Activated T-helper 17 cell treated with anti-CD3 and anti-CD28 coated beads, Interleukin-2, amount 50 U/mL, for 72 hours (primary cell): ENCODE results near the gene BOD1L1. TPM values are rescaled to one million over a fixed set of nuclear protein-coding genes. Genes with fewer than 3 reads are reported as not detected.

ENCODE experiments used
- ATAC-seq: fragments of 150-1000 bp; cut with Tn5 transposase; replicated peaks from 2 replicates; pipeline ENCODE4 v1.10.0; 2021; ENCODE audit warnings: mild to moderate bottlenecking, moderate library complexity
- H3K27ac Mint-ChIP-seq: one replicate; pipeline ENCODE4 v1.8.0; 2022; ENCODE audit warnings: mixed read lengths
- H3K27me3 Mint-ChIP-seq: one replicate; pipeline ENCODE4 v1.8.0; 2022; ENCODE audit warnings: mixed read lengths
- H3K36me3 Mint-ChIP-seq: one replicate; pipeline ENCODE4 v1.8.0; 2022; ENCODE audit warnings: low read depth, mild to moderate bottlenecking, mixed read lengths
- H3K4me1 Mint-ChIP-seq: one replicate; pipeline ENCODE4 v1.8.0; 2022; ENCODE audit warnings: mixed read lengths
- H3K4me3 Mint-ChIP-seq: one replicate; pipeline ENCODE4 v1.8.0; 2022; ENCODE audit warnings: mild to moderate bottlenecking, mixed read lengths
- H3K9me3 Mint-ChIP-seq: one replicate; pipeline ENCODE4 v1.8.0; 2022; ENCODE audit warnings: mixed read lengths
- total RNA-seq, 2 donors: library from RNA; stranded (reverse); gene quantifications; one replicate each; pipeline ENCODE4 v1.2.3, GENCODE V29; 2022

Gene BOD1L1
- total RNA-seq, 2 donors from 2014 or later = 34.6 to 40.9 TPM

- no peaks in the 10 kb centered on the region for H3K36me3 Mint-ChIP-seq
These were observed 13.6 kb upstream of the BOD1L1 start for GRCh38 chr4:13641084-13641483.

GRCh38 chr4:13640149-13640940 is 12.8 kb upstream of the BOD1L1 start:
- H3K9me3 Mint-ChIP-seq = no peaks in the 10 kb centered on the region
- H3K4me3 Mint-ChIP-seq = no peak overlapping the region
- no peak overlapping the region for H3K27ac Mint-ChIP-seq
- no peak for ATAC-seq
- H3K4me1 Mint-ChIP-seq = no peaks in the 10 kb centered on the region
- peaks cover 40% of the 10 kb centered on the region for H3K27me3 Mint-ChIP-seq
- H3K36me3 Mint-ChIP-seq = no peaks in the 10 kb centered on the region

More at GRCh38 chr4:13641084-13641483, 13.6 kb upstream of the BOD1L1 start:
- ATAC-seq = no peak
- Mint-ChIP-seq H3K4me1 (no peaks in the 10 kb centered on the region), H3K9me3 (no peaks in the 10 kb centered on the region), H3K4me3 (no peak overlapping the region), H3K27ac (no peak overlapping the region), H3K27me3 (peaks cover 37% of the 10 kb centered on the region)

GRCh38 chr4:13635286-13635799 is 7.8 kb upstream of the BOD1L1 start:
- no peak overlapping the region for H3K4me3 Mint-ChIP-seq
- H3K9me3 Mint-ChIP-seq = no peaks in the 10 kb centered on the region
- peaks cover 24% of the 10 kb centered on the region for H3K27me3 Mint-ChIP-seq
- H3K36me3 Mint-ChIP-seq = no peaks in the 10 kb centered on the region
- no peak for ATAC-seq
- H3K27ac Mint-ChIP-seq = no peak overlapping the region
- no peaks in the 10 kb centered on the region for H3K4me1 Mint-ChIP-seq

DNA sequence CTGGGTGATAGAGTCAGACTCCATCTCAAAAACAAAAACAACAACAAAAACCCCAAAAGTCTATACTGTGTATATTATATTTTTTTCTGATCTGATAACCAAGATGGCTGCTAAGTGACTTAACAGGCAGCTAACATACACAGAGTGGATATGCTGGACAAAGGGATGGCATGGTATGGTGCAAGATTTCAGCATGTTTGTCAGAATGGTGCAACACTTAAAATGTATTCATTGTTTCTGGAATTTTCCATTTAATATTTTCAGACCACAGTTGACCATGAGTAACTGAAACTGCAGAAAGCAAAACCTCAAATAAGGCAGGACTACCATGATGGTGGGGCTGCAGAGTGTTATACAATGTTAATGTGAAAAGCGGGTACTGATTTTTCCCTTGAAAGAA is 6.1 kb upstream of the BOD1L1 start:
- Mint-ChIP-seq H3K27ac (no peak overlapping the region), H3K4me1 (peaks cover 2% of the 10 kb centered on the region), H3K27me3 (peaks cover 11% of the 10 kb centered on the region), H3K36me3 (no peaks in the 10 kb centered on the region), H3K9me3 (no peaks in the 10 kb centered on the region), H3K4me3 (no peak overlapping the region)
- no peak for ATAC-seq

GRCh38 chr4:13627178-13627605 is 333 bp downstream of the BOD1L1 start:
- Mint-ChIP-seq H3K36me3 (peaks cover 26% of the 10 kb centered on the region), H3K27ac (peak overlapping the region; percentile 97), H3K27me3 (no peaks in the 10 kb centered on the region), H3K9me3 (no peaks in the 10 kb centered on the region), H3K4me1 (peaks cover 34% of the 10 kb centered on the region), H3K4me3 (peak overlapping the region; percentile 91)
- ATAC-seq = peak; percentile 43

- peak; percentile 53 for ATAC-seq
- Mint-ChIP-seq H3K9me3 (no peaks in the 10 kb centered on the region), H3K4me3 (peak overlapping the region; percentile 91), H3K27me3 (no peaks in the 10 kb centered on the region), H3K36me3 (peaks cover 26% of the 10 kb centered on the region), H3K4me1 (peaks cover 38% of the 10 kb centered on the region), H3K27ac (peak overlapping the region; percentile 97)
These were observed 890 bp downstream of the BOD1L1 start for GRCh38 chr4:13626492-13627177.

DNA sequence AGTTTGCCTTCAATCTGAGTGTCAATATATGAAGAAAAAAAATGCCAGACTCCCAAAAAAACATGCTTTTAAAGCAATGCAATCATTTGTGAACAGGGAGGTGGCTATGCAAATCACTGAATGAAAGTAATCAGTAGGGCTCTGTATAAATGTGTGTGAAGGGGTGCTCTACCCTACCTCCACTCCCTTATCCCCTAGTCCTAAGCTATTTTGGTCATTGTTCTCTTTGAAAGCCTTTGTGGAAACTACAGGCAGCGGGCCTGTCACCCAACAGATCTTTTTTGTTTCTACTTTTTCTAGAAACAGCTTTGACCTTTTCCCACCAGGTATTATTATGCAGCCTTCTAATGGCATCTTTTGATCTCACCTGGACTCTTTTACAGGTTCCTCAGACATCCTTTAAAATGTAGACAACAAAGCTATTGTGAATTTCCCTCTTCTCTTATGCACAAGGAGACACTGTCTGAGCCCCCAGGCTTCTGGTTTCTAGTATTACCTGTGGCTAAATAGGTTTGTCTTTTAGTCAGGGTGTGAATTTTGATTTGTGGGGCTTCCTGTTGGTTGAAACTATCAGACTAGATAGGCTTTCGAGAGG is 9.2 kb downstream of the BOD1L1 start:
- Mint-ChIP-seq H3K9me3 (no peaks in the 10 kb centered on the region), H3K4me3 (no peak overlapping the region), H3K36me3 (peaks cover 68% of the 10 kb centered on the region), H3K4me1 (peaks cover 37% of the 10 kb centered on the region), H3K27me3 (no peaks in the 10 kb centered on the region), H3K27ac (no peak overlapping the region)
- no peak for ATAC-seq

DNA sequence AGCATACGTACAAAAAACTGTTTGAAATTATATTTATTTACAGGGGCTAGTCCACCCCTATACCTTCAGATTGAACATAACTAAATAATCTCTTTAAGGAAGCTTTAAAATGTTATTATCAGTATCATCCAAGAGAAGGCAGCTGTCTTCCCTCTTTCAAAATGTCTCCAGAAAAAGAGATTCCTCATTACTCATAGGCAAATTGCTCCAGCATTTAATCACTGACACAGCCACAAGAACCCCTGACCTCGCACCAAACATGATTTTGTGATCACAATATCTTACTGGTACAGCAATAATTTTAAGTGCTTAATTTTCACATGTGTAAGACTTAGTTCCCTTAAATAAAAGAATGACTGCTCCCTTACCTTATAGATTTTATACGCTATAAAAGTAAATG is 9.7 kb downstream of the BOD1L1 start:
- H3K36me3 Mint-ChIP-seq = peaks cover 73% of the 10 kb centered on the region
- H3K4me1 Mint-ChIP-seq = peaks cover 32% of the 10 kb centered on the region
- no peak overlapping the region for H3K4me3 Mint-ChIP-seq
- H3K27ac Mint-ChIP-seq = no peak overlapping the region
- H3K27me3 Mint-ChIP-seq = no peaks in the 10 kb centered on the region
- ATAC-seq = no peak
- H3K9me3 Mint-ChIP-seq = no peaks in the 10 kb centered on the region

DNA sequence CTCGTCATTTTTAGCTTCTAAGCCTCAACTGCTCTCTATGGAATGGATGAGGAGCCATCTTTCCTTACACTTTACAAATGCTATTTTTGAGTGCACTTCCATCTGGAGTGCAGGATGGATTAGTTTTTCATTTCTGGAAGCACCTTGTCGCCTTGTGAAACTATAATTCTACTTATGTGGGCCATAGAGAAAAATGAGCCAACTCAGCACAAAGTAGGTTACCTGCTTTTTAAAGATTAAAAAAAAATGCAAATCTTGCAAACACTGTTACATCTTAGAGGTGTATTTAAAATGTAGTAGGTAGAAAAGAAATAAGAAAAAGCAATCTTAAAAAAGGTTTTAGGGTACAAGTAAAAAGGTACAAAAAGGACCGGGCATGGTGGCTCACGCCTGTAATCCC is 10.9 kb downstream of the BOD1L1 start:
- H3K27me3 Mint-ChIP-seq = no peaks in the 10 kb centered on the region
- no peaks in the 10 kb centered on the region for H3K9me3 Mint-ChIP-seq
- no peak for ATAC-seq
- H3K4me1 Mint-ChIP-seq = peaks cover 22% of the 10 kb centered on the region
- H3K4me3 Mint-ChIP-seq = no peak overlapping the region
- peaks cover 85% of the 10 kb centered on the region for H3K36me3 Mint-ChIP-seq
- H3K27ac Mint-ChIP-seq = no peak overlapping the region

DNA sequence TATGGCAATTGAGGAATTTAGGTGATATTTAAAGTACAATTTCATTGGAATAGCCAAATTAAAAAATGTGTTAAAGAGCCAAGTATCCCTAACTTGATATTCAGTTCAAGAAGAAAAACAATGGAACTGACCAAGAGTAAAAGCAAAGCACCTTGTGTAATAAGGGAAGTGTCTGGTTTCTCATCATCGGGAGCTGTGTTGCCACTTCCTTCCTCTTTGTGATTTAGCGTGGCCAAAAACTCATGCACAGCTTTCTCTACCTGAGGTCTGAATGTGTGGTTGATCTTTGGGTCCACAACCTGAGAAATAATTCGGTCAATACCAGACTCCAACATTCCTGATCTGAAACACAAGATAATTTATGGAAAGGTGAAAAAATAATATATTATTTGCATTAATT is 12.4 kb downstream of the BOD1L1 start:
- H3K27me3 Mint-ChIP-seq = no peaks in the 10 kb centered on the region
- no peak overlapping the region for H3K27ac Mint-ChIP-seq
- ATAC-seq = peak; percentile 21
- no peaks in the 10 kb centered on the region for H3K9me3 Mint-ChIP-seq
- peaks cover 99% of the 10 kb centered on the region for H3K36me3 Mint-ChIP-seq
- H3K4me3 Mint-ChIP-seq = no peak overlapping the region
- H3K4me1 Mint-ChIP-seq = peaks cover 14% of the 10 kb centered on the region

DNA sequence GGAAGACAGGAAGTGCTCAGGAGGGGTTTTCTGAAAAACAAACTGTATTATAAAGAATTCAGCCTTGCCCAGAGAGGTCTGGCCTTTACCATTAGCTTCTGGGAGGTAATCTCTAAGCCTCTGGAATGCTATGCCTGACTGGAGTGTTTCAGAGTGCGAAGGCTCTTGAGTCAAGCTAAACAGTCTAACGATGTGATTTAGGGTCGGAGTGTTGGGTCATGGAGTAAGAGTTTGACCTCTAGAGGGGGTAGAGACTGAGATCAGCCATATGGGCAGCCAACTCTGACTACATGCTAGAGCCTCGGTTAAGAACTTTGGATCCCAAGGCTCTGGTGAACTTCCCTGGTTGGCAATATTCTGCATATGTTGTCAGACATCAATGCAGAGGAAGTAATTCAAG is 15.0 kb downstream of the BOD1L1 start:
- Mint-ChIP-seq H3K9me3 (no peaks in the 10 kb centered on the region), H3K27ac (peak overlapping the region; percentile 20), H3K4me3 (no peak overlapping the region), H3K27me3 (no peaks in the 10 kb centered on the region), H3K4me1 (peaks cover 13% of the 10 kb centered on the region), H3K36me3 (peaks cover 100% of the 10 kb centered on the region)
- no peak for ATAC-seq

DNA sequence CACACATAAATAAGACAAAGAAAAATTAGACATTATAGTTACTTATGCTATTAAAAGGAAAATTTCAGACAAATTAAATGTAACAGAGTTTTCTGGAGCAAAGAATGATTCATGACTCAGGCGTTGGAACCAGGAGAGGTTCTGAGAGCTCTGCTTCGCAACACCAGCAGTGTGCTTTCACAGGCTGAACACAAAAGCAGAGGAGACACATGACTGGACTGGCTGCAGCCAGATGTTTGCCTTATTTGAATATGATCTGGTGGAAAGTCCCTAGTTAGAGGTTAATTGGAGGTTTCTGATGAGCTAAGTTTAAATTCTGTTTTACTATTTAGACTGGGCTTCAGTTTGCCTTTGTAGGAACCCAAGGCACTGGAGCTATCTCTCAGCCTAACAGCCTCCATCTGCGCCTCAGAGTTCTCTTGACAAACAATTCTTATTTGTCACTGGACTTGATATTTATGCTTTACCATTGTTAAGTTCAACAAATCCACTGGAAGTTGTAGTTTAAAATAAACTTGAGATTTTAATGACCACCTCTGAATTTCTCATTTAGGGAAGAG is 16.2 kb downstream of the BOD1L1 start:
- Mint-ChIP-seq H3K9me3 (no peaks in the 10 kb centered on the region), H3K36me3 (peaks cover 100% of the 10 kb centered on the region), H3K4me3 (no peak overlapping the region), H3K27me3 (no peaks in the 10 kb centered on the region), H3K4me1 (peaks cover 6% of the 10 kb centered on the region), H3K27ac (peak overlapping the region; percentile 20)
- ATAC-seq = peak; percentile 39

GRCh38 chr4:13605330-13605729 is 22.2 kb downstream of the BOD1L1 start:
- Mint-ChIP-seq H3K27me3 (no peaks in the 10 kb centered on the region), H3K9me3 (no peaks in the 10 kb centered on the region), H3K4me1 (peaks cover 4% of the 10 kb centered on the region), H3K4me3 (no peak overlapping the region), H3K36me3 (peaks cover 98% of the 10 kb centered on the region), H3K27ac (no peak overlapping the region)
- ATAC-seq = no peak

GRCh38 chr4:13601848-13602247 is 25.7 kb downstream of the BOD1L1 start:
- Mint-ChIP-seq H3K27me3 (no peaks in the 10 kb centered on the region), H3K27ac (peak overlapping the region; percentile 0), H3K4me1 (peaks cover 4% of the 10 kb centered on the region), H3K4me3 (no peak overlapping the region), H3K9me3 (no peaks in the 10 kb centered on the region), H3K36me3 (peaks cover 94% of the 10 kb centered on the region)
- no peak for ATAC-seq
